Measurements from ENCODE around the gene SLAIN2.

DNA sequence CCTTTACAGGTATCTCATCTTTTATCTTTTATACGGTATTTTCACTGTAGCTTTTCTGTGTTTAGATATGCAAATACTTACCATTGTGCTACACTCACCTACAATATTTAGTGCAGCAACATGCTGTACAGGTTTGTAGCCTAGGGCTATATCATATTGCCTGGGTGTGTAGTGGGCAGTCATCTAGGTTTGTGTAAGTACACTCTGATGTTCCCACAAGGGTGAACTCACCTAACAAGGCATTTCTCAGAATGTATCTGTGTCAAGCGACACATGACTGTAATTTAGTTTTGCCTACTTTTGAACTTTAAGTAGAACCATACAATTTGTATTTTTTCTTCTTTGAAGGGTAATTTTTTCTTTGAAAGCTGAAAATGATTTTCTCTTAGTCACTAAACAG is 87.6 kb downstream of the SLAIN2 start:
- TF ChIP-seq, protein P1, sequence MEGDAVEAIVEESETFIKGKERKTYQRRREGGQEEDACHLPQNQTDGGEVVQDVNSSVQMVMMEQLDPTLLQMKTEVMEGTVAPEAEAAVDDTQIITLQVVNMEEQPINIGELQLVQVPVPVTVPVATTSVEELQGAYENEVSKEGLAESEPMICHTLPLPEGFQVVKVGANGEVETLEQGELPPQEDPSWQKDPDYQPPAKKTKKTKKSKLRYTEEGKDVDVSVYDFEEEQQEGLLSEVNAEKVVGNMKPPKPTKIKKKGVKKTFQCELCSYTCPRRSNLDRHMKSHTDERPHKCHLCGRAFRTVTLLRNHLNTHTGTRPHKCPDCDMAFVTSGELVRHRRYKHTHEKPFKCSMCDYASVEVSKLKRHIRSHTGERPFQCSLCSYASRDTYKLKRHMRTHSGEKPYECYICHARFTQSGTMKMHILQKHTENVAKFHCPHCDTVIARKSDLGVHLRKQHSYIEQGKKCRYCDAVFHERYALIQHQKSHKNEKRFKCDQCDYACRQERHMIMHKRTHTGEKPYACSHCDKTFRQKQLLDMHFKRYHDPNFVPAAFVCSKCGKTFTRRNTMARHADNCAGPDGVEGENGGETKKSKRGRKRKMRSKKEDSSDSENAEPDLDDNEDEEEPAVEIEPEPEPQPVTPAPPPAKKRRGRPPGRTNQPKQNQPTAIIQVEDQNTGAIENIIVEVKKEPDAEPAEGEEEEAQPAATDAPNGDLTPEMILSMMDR (conservative IDR thresholded peaks at IDR 0.05; ENCODE audit: low read depth, low read length), result no peak
- TF ChIP-seq EZH2 (IDR thresholded peaks at IDR 0.05; ENCODE audit: low read length, unreplicated experiment) (no peak), EZH2phosphoT487 (IDR thresholded peaks at IDR 0.05; ENCODE audit: borderline replicate concordance, low read length) (no peak)
